ENCODE measurements around the gene RTP3. TPM values are rescaled to one million over a fixed set of nuclear protein-coding genes. Genes with fewer than 3 reads are reported as not detected.
A peak's percentile ranks its signal among the peaks of the same experiment; 100 is the strongest.

Gene RTP3
- total RNA-seq, 3 donors from 2014 or later (not counting 1 experiment from before 2014, with no cell fraction given): not detected

DNA sequence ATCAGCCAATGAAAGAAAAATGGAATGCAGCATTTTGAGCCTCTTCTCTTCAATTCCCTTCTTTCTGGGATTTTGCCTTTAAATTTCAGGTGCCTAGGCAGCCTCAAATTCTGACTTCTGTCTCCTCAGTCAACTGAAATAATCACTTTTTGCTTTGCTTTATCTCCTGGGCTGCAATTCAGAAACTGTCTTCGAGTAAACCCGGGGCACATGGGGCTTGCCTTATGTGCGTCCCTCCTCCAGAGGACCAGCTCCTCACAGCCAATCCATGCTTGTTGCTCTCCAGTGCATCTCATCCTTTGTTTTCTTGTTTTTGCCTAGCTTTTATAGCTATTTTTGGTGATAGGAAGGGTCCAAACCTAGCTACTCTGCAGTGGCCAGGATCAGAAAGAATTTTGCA lies 8.8 kb downstream of the RTP3 start:
- no peaks in the 10 kb centered on the region for H3K36me3 Mint-ChIP-seq
- H3K4me1 Mint-ChIP-seq: peaks cover 0 to 10% of the 10 kb centered on the region in 2 donors
- Histone ChIP-seq H3K27ac (ENCODE audit: low read length) (no peak overlapping the region), H3K36me3 (ENCODE audit: control insufficient read depth, insufficient read depth, low read length) (no peaks in the 10 kb centered on the region), H3K4me3 (ENCODE audit: low read length) (no peak overlapping the region), H3K9me3 (ENCODE audit: control insufficient read depth, insufficient read depth, low read length) (no peaks in the 10 kb centered on the region), H3K27me3 (ENCODE audit: control insufficient read depth, insufficient read depth, low read length) (no peaks in the 10 kb centered on the region), H3K4me1 (ENCODE audit: control insufficient read depth, insufficient read depth, low read length) (no peaks in the 10 kb centered on the region)
- intact Hi-C loops (cut with micrococcal nuclease): no loop called here
- no peaks in the 10 kb centered on the region for H3K9me3 Mint-ChIP-seq
- no peak overlapping the region for H3K4me3 Mint-ChIP-seq
- H3K27ac Mint-ChIP-seq: no peak overlapping the region
- peaks cover 10 to 29% of the 10 kb centered on the region in 2 donors for H3K27me3 Mint-ChIP-seq (ENCODE audit: low read depth in 2 of 2)
- DNase-seq: no peak
- WGBS (ENCODE audit: insufficient coverage): 92% methylated on average over 3 of the region's 3 CpGs
- ATAC-seq: no peak
- TF ChIP-seq, protein P1, sequence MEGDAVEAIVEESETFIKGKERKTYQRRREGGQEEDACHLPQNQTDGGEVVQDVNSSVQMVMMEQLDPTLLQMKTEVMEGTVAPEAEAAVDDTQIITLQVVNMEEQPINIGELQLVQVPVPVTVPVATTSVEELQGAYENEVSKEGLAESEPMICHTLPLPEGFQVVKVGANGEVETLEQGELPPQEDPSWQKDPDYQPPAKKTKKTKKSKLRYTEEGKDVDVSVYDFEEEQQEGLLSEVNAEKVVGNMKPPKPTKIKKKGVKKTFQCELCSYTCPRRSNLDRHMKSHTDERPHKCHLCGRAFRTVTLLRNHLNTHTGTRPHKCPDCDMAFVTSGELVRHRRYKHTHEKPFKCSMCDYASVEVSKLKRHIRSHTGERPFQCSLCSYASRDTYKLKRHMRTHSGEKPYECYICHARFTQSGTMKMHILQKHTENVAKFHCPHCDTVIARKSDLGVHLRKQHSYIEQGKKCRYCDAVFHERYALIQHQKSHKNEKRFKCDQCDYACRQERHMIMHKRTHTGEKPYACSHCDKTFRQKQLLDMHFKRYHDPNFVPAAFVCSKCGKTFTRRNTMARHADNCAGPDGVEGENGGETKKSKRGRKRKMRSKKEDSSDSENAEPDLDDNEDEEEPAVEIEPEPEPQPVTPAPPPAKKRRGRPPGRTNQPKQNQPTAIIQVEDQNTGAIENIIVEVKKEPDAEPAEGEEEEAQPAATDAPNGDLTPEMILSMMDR (IDR thresholded peaks at IDR 0.05): no peak

GRCh38 chr3:46508850-46509591 lies 11.2 kb downstream of the RTP3 start:
- Histone ChIP-seq H3K9me3 (ENCODE audit: control insufficient read depth, insufficient read depth, low read length) (no peaks in the 10 kb centered on the region), H3K36me3 (ENCODE audit: control insufficient read depth, insufficient read depth, low read length) (no peaks in the 10 kb centered on the region), H3K27me3 (ENCODE audit: control insufficient read depth, insufficient read depth, low read length) (no peaks in the 10 kb centered on the region), H3K27ac (ENCODE audit: low read length) (no peak overlapping the region), H3K4me1 (ENCODE audit: control insufficient read depth, insufficient read depth, low read length) (no peaks in the 10 kb centered on the region), H3K4me3 (ENCODE audit: low read length) (no peak overlapping the region)
- intact Hi-C loops (cut with micrococcal nuclease): no loop called here
- H3K4me3 Mint-ChIP-seq: no peak overlapping the region
- no peaks in the 10 kb centered on the region for H3K9me3 Mint-ChIP-seq
- 97% methylated on average over 2 of the region's 4 CpGs for WGBS (ENCODE audit: insufficient coverage)
- TF ChIP-seq, protein P1 (IDR thresholded peaks at IDR 0.05): no peak
- ATAC-seq (no peak), DNase-seq (no peak)
- H3K4me1 Mint-ChIP-seq: peaks cover 0 to 10% of the 10 kb centered on the region in 2 donors
- H3K36me3 Mint-ChIP-seq: no peaks in the 10 kb centered on the region
- no peak overlapping the region for H3K27ac Mint-ChIP-seq
- peaks cover 16 to 38% of the 10 kb centered on the region in 2 donors for H3K27me3 Mint-ChIP-seq (ENCODE audit: low read depth in 2 of 2)

- intact Hi-C loops (cut with micrococcal nuclease): no loop called here
- Histone ChIP-seq H3K27ac (ENCODE audit: low read length) (no peak overlapping the region), H3K4me1 (ENCODE audit: control insufficient read depth, insufficient read depth, low read length) (no peaks in the 10 kb centered on the region), H3K4me3 (ENCODE audit: low read length) (no peak overlapping the region), H3K9me3 (ENCODE audit: control insufficient read depth, insufficient read depth, low read length) (no peaks in the 10 kb centered on the region), H3K36me3 (ENCODE audit: control insufficient read depth, insufficient read depth, low read length) (no peaks in the 10 kb centered on the region), H3K27me3 (ENCODE audit: control insufficient read depth, insufficient read depth, low read length) (no peaks in the 10 kb centered on the region)
- no peak for DNase-seq
- Mint-ChIP-seq H3K27ac (no peak overlapping the region), H3K9me3 (no peaks in the 10 kb centered on the region), H3K36me3 (no peaks in the 10 kb centered on the region), H3K27me3 (ENCODE audit: low read depth in 2 of 2) (peaks cover 16 to 38% of the 10 kb centered on the region in 2 donors), H3K4me1 (peaks cover 0 to 9% of the 10 kb centered on the region in 2 donors), H3K4me3 (no peak overlapping the region)
- 64% methylated on average over 4 of the region's 4 CpGs for WGBS (ENCODE audit: insufficient coverage)
- ATAC-seq: peak in 1 of 3 donors; percentile 38
- TF ChIP-seq, protein P1 (IDR thresholded peaks at IDR 0.05): no peak
Measured at GRCh38 chr3:46509661-46510187, 11.9 kb downstream of the RTP3 start.
